Liver (tissue), 3 donors: ENCODE results near the gene GRM1.

Experiments used
- EGR1 ChIP-seq, 2 donors: IDR thresholded peaks; 2 replicates each; pipeline ENCODE4 v1.6.1; 2016 to 2018; ENCODE audit warnings: antibody characterized with exemption in 2 of 2, low read depth in 2 of 2
- GABPA ChIP-seq, 2 donors: IDR thresholded peaks in 1 of 2; conservative IDR thresholded peaks in 1 of 2; 2 replicates each; pipeline ENCODE4 v1.6.1; 2016; ENCODE audit warnings: antibody characterized with exemption in 2 of 2, mild to moderate bottlenecking in 1 of 2, moderate library complexity in 1 of 2
- JUND ChIP-seq, 2 donors: IDR thresholded peaks; 2 replicates each; pipeline ENCODE4 v1.6.1; 2016; ENCODE audit warnings: antibody characterized with exemption in 2 of 2
- TF ChIP-seq, protein P1 (sequence below): IDR thresholded peaks from 2 replicates; pipeline ENCODE4 v1.6.1; 2016; ENCODE audit warnings: antibody characterized with exemption, mild to moderate bottlenecking
- TF ChIP-seq, protein P2 (sequence below): fragments of 150-350 bp; IDR thresholded peaks from 2 replicates; pipeline ENCODE4 v1.5.1; 2017; ENCODE audit warnings: improper control_type of control experiment, low read depth, low read length; ENCODE audit not compliant: missing input control
- TF ChIP-seq, protein P3 (sequence below): IDR thresholded peaks from 2 replicates; pipeline ENCODE4 v1.6.1; 2016; ENCODE audit warnings: antibody characterized with exemption
- donor health status: healthy.
- donor health status: healthy.

DNA sequence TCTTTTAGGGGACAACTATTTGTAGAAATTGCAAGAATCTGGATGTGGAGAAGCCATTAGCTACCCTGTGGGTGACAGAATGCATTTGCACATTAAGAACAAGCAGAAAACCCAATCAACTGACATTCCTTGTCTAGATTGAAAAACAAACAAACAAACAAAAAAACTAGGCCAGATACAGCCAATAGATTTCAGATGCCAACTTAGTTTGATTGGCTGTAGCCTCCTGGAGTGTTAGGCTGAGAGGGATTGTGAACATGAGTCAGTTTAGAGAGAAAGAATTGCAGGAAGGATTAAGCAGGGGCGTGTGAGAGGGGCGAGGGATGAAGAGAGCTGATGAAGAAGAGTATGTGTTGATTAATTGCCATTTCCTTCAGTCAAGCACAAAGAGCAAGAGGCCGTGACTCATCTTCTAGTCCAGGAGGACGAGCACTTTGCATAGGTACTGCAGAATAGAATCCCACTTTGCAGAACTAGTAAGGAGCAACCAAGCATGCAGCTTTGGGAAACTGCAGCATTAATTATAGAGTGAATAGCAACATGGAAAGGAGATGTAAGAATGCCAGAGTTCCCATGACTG is 326.7 kb downstream of the GRM1 start:
- TF ChIP-seq GABPA (IDR thresholded peaks at IDR 0.05 in 1 of 2, conservative IDR thresholded peaks at IDR 0.05 in 1 of 2) (no peak), EGR1 (IDR thresholded peaks at IDR 0.05; ENCODE audit: low read depth in 2 of 2) (no peak), JUND (IDR thresholded peaks at IDR 0.05) (no peak)
- TF ChIP-seq, protein P1, sequence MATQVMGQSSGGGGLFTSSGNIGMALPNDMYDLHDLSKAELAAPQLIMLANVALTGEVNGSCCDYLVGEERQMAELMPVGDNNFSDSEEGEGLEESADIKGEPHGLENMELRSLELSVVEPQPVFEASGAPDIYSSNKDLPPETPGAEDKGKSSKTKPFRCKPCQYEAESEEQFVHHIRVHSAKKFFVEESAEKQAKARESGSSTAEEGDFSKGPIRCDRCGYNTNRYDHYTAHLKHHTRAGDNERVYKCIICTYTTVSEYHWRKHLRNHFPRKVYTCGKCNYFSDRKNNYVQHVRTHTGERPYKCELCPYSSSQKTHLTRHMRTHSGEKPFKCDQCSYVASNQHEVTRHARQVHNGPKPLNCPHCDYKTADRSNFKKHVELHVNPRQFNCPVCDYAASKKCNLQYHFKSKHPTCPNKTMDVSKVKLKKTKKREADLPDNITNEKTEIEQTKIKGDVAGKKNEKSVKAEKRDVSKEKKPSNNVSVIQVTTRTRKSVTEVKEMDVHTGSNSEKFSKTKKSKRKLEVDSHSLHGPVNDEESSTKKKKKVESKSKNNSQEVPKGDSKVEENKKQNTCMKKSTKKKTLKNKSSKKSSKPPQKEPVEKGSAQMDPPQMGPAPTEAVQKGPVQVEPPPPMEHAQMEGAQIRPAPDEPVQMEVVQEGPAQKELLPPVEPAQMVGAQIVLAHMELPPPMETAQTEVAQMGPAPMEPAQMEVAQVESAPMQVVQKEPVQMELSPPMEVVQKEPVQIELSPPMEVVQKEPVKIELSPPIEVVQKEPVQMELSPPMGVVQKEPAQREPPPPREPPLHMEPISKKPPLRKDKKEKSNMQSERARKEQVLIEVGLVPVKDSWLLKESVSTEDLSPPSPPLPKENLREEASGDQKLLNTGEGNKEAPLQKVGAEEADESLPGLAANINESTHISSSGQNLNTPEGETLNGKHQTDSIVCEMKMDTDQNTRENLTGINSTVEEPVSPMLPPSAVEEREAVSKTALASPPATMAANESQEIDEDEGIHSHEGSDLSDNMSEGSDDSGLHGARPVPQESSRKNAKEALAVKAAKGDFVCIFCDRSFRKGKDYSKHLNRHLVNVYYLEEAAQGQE: no peak
- TF ChIP-seq, protein P2, sequence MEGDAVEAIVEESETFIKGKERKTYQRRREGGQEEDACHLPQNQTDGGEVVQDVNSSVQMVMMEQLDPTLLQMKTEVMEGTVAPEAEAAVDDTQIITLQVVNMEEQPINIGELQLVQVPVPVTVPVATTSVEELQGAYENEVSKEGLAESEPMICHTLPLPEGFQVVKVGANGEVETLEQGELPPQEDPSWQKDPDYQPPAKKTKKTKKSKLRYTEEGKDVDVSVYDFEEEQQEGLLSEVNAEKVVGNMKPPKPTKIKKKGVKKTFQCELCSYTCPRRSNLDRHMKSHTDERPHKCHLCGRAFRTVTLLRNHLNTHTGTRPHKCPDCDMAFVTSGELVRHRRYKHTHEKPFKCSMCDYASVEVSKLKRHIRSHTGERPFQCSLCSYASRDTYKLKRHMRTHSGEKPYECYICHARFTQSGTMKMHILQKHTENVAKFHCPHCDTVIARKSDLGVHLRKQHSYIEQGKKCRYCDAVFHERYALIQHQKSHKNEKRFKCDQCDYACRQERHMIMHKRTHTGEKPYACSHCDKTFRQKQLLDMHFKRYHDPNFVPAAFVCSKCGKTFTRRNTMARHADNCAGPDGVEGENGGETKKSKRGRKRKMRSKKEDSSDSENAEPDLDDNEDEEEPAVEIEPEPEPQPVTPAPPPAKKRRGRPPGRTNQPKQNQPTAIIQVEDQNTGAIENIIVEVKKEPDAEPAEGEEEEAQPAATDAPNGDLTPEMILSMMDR: no peak
- TF ChIP-seq, protein P3, sequence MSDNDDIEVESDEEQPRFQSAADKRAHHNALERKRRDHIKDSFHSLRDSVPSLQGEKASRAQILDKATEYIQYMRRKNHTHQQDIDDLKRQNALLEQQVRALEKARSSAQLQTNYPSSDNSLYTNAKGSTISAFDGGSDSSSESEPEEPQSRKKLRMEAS: no peak
